SK-N-MC (cell line): ENCODE data around the gene LDAH.

Source experiments
- EZH2 ChIP-seq: fragments of 200-600 bp; sonication (generic); IDR thresholded peaks from one replicate; pipeline ENCODE4 v1.6.1; 2017; ENCODE audit warnings: antibody characterized with exemption
- FOXP2 ChIP-seq: optimal IDR thresholded peaks from 2 replicates; pipeline ENCODE3; 2011; ENCODE audit warnings: mild to moderate bottlenecking, moderate library complexity; ENCODE audit not compliant: insufficient read depth; ENCODE audit errors: extremely low read length, control extremely low read depth
- POLR2AphosphoS5 ChIP-seq: IDR thresholded peaks from 2 replicates; pipeline ENCODE4 v1.6.1; 2012; ENCODE audit warnings: mild to moderate bottlenecking, low read depth, low read length, borderline replicate concordance

DNA sequence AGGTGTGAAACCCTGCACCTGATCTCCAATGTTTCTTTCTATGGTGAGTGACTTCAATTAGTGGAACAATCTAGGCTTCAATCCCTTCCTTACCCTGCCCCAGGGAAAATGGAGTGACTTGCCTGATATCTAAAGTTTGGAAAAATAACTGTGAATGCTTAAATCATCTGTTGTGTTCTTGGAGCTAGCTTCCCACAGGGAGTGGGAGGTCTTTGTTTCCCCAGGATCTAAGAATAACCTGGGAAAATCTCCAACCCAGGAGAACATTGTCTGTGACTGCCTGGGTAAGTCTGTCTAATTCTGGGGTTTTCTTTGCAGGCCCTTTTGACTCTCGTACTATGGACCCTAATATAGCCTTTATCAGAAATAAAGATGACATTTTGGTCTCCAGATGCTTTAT is 13.6 kb upstream of the LDAH start:
- TF ChIP-seq POLR2AphosphoS5: no peak
- TF ChIP-seq EZH2: no peak
- TF ChIP-seq FOXP2: no peak
